Hematopoietic multipotent progenitor cell treated with erythropoietin and hydrocortisone succinate and interleukin-3 and kit ligand, for 15 days (in vitro differentiated cells): ENCODE measurements around the gene TBL2.
"Not testable (repeated sequence)": the region's sequence is repeated elsewhere in the genome, so short reads cannot be mapped to it uniquely, and the experiment has no call there.

Experiments
- DNase-seq: peaks from one replicate; pipeline ENCODE4 v3.0.0-alpha.2; 2015; ENCODE audit warnings: low spot score

The TBL2 gene

GRCh38 chr7:73606801-73607691 is 28.7 kb upstream of the TBL2 start:
- DNase-seq = peak; percentile 69

GRCh38 chr7:73605601-73606220 is 27.3 kb upstream of the TBL2 start:
- no peak for DNase-seq

- no peak for DNase-seq
These were observed 24.6 kb upstream of the TBL2 start for GRCh38 chr7:73602721-73603651.

- no peak for DNase-seq
These were observed 21.5 kb upstream of the TBL2 start for GRCh38 chr7:73599916-73600315.

- DNase-seq = no peak
These were observed 20.9 kb upstream of the TBL2 start for GRCh38 chr7:73599151-73599882.

GRCh38 chr7:73597978-73598782 is 19.8 kb upstream of the TBL2 start:
- no peak for DNase-seq

- no peak for DNase-seq
These were observed 18.0 kb upstream of the TBL2 start for GRCh38 chr7:73596191-73597065.

GRCh38 chr7:73595358-73595757 is 17.0 kb upstream of the TBL2 start:
- no peak for DNase-seq

GRCh38 chr7:73593207-73594045 is 15.0 kb upstream of the TBL2 start:
- no peak for DNase-seq

GRCh38 chr7:73586911-73587310 is 8.5 kb upstream of the TBL2 start:
- DNase-seq = no peak

- no peak for DNase-seq
These were observed 6.8 kb upstream of the TBL2 start for GRCh38 chr7:73585196-73585595.

- no peak for DNase-seq
These were observed 4.4 kb upstream of the TBL2 start for GRCh38 chr7:73582664-73583202.

GRCh38 chr7:73581006-73581405 is 2.6 kb upstream of the TBL2 start:
- DNase-seq = not testable (repeated sequence)

GRCh38 chr7:73577627-73578341 is 595 bp downstream of the TBL2 start:
- DNase-seq = no peak

- no peak for DNase-seq
These were observed 4.6 kb downstream of the TBL2 start for GRCh38 chr7:73573791-73574190.

- no peak for DNase-seq
These were observed 5.1 kb downstream of the TBL2 start for GRCh38 chr7:73573276-73573675.

GRCh38 chr7:73572767-73573186 is 5.6 kb downstream of the TBL2 start:
- no peak for DNase-seq

- no peak for DNase-seq
These were observed 7.4 kb downstream of the TBL2 start for GRCh38 chr7:73570977-73571376.
